Neuronal stem cell (in vitro differentiated cells): ENCODE measurements around the gene ZSWIM5.

Source experiments
- DNase-seq: peaks from one replicate; pipeline ENCODE4 v3.0.0-alpha.2; 2013; ENCODE audit warnings: low spot score
- H2AFZ ChIP-seq: one replicate; pipeline ENCODE4 v1.6.1; 2013; ENCODE audit warnings: mild to moderate bottlenecking, low read length, inconsistent platforms
- H2AK5ac ChIP-seq: 2 replicates; pipeline ENCODE4 v1.6.1; 2013; ENCODE audit warnings: low read depth, mild to moderate bottlenecking, inconsistent platforms, low read length, moderate library complexity, mixed read lengths
- H2BK120ac ChIP-seq: 2 replicates; pipeline ENCODE4 v1.6.1; 2013; ENCODE audit warnings: low read depth, mild to moderate bottlenecking, inconsistent platforms, low read length, moderate library complexity, mixed read lengths
- H2BK12ac ChIP-seq: one replicate; pipeline ENCODE4 v1.6.1; 2013; ENCODE audit warnings: low read length, inconsistent platforms
- H2BK15ac ChIP-seq: 2 replicates; pipeline ENCODE4 v1.6.1; 2013; ENCODE audit warnings: mild to moderate bottlenecking, low read length, inconsistent platforms, mixed read lengths
- H2BK5ac ChIP-seq: one replicate; pipeline ENCODE4 v1.6.1; 2013; ENCODE audit warnings: inconsistent platforms, mild to moderate bottlenecking, low read length, moderate library complexity
- H3K14ac ChIP-seq: one replicate; pipeline ENCODE4 v1.6.1; 2013; ENCODE audit warnings: low read length, inconsistent platforms
- H3K18ac ChIP-seq: 2 replicates; pipeline ENCODE4 v1.6.1; 2013; ENCODE audit warnings: low read length, inconsistent platforms
- H3K23ac ChIP-seq: 2 replicates; pipeline ENCODE4 v1.6.1; 2013; ENCODE audit warnings: low read depth, mild to moderate bottlenecking, mixed read lengths, low read length, inconsistent platforms; ENCODE audit not compliant: poor library complexity
- H3K27ac ChIP-seq: replicated peaks from 3 replicates; pipeline ENCODE4 v1.5.1; 2013; ENCODE audit warnings: low read length, inconsistent platforms
- H3K27me3 ChIP-seq, 3 experiments: 2 replicates each; pipeline ENCODE4 v1.6.1; 2013; ENCODE audit warnings: low read length in 3 of 3, mild to moderate bottlenecking in 2 of 3, inconsistent platforms in 1 of 3, low read depth in 1 of 3, mixed read lengths in 1 of 3, moderate library complexity in 1 of 3; ENCODE audit not compliant: control insufficient read depth in 3 of 3, insufficient read depth in 3 of 3
- H3K36me3 ChIP-seq, 2 donors: replicated peaks in 1 of 2; 2 replicates each; pipeline ENCODE4 v1.6.1; 2013; ENCODE audit warnings: low read length in 2 of 2; ENCODE audit not compliant: control insufficient read depth in 2 of 2, insufficient read depth in 2 of 2
- H3K4ac ChIP-seq: 2 replicates; pipeline ENCODE4 v1.6.1; 2013; ENCODE audit warnings: inconsistent platforms, mild to moderate bottlenecking, low read length, moderate library complexity
- H3K4me1 ChIP-seq, 2 donors: 1 replicate in 1 of 2; 2 replicates in 1 of 2; pipeline ENCODE4 v1.6.1; 2013; ENCODE audit warnings: low read length in 2 of 2, low read depth in 1 of 2; ENCODE audit not compliant: control insufficient read depth in 2 of 2, insufficient read depth in 1 of 2
- H3K4me2 ChIP-seq: one replicate; pipeline ENCODE4 v1.6.1; 2013; ENCODE audit warnings: mild to moderate bottlenecking, low read length, inconsistent platforms; ENCODE audit not compliant: insufficient read depth, poor library complexity, severe bottlenecking
- H3K4me3 ChIP-seq, 2 donors: 2 replicates each; pipeline ENCODE4 v1.5.1; 2013; ENCODE audit warnings: low read length in 2 of 2, mild to moderate bottlenecking in 2 of 2, inconsistent platforms in 1 of 2, moderate library complexity in 1 of 2
- H3K79me1 ChIP-seq: one replicate; pipeline ENCODE4 v1.6.1; 2013; ENCODE audit warnings: low read depth, mild to moderate bottlenecking, inconsistent platforms, low read length, moderate library complexity
- H3K9ac ChIP-seq: one replicate; pipeline ENCODE4 v1.6.1; 2013; ENCODE audit warnings: mild to moderate bottlenecking, low read depth, low read length, inconsistent platforms; ENCODE audit not compliant: poor library complexity
- H3K9me3 ChIP-seq, 2 donors: replicated peaks in 1 of 2; 2 replicates each; pipeline versions ENCODE3 to v1.6.1; 2013; ENCODE audit warnings: low read length in 2 of 2, mild to moderate bottlenecking in 2 of 2, inconsistent platforms in 1 of 2, low read depth in 1 of 2, mixed read lengths in 1 of 2, moderate library complexity in 1 of 2; ENCODE audit not compliant: control insufficient read depth in 2 of 2, insufficient read depth in 1 of 2
- H4K8ac ChIP-seq: one replicate; pipeline ENCODE4 v1.6.1; 2013; ENCODE audit warnings: low read depth, mild to moderate bottlenecking, inconsistent platforms, low read length, moderate library complexity
- H4K91ac ChIP-seq: one replicate; pipeline ENCODE4 v1.6.1; 2013; ENCODE audit warnings: low read length, low read depth, mild to moderate bottlenecking, inconsistent platforms; ENCODE audit not compliant: poor library complexity
- WGBS, 2 donors: extraction: QIAGEN DNeasy Blood & Tissue Kit; methylation state at CpG; one replicate each; pipeline ENCODE4 v1.1.7; 2013; ENCODE audit warnings: missing lambda C conversion rate in 2 of 2, mixed read lengths in 1 of 2; ENCODE audit not compliant: insufficient read length in 2 of 2, insufficient replicate concordance in 1 of 2; ENCODE audit errors: extremely low coverage in 2 of 2; 5-methylcytosine and 5-hydroxymethylcytosine counted together

The ZSWIM5 gene

DNA sequence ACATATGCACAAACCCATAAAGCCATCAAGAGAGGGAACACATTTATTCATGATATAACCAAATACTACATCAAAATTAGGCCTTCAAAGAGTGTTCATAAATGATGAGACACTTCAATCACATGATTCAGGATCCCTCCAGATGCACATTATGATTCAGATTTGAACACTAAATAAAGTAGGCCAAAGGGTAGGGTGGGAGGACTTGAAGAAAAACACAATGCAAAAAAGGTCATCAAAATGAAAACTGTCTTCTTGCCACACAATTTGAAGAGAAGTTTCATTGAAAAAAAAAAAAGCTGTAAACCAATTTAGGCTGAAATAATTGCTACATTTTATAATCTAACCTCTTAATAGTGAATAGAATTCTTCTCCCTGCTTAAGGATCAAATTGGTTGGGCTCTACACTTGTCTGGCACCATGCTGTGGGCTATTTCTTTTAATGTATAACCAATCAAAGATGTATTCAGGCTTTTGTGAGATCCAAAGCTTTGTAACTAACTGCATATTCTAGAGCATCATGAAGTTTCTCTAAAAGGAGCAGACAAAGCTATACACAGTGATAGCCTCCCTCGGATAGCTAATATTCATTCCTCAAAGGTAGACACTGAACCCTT lies 58.1 kb downstream of the ZSWIM5 start:
- no CpG with 5 or more reads among the region's 1 CpG for WGBS, 2 donors
- Histone ChIP-seq H3K36me3 (no peaks in the 10 kb centered on the region), H3K4me2 (no peak overlapping the region), H3K23ac (no peak overlapping the region), H4K91ac (no peak overlapping the region), H2BK120ac (no peak overlapping the region), H3K4me1 (no peaks in the 10 kb centered on the region), H4K8ac (no peak overlapping the region), H2AK5ac (no peak overlapping the region), H3K27me3 (no peaks in the 10 kb centered on the region), H2BK5ac (no peak overlapping the region), H3K9me3 (no peaks in the 10 kb centered on the region), H3K9ac (no peak overlapping the region), H3K4ac (no peak overlapping the region), H3K79me1 (no peaks in the 10 kb centered on the region), H2BK15ac (no peak overlapping the region), H3K4me3 (no peak overlapping the region), H3K18ac (no peak overlapping the region), H2BK12ac (no peak overlapping the region), H2AFZ (no peak overlapping the region), H3K14ac (no peak overlapping the region), H3K27ac (no peak overlapping the region)
- DNase-seq = no peak

DNA sequence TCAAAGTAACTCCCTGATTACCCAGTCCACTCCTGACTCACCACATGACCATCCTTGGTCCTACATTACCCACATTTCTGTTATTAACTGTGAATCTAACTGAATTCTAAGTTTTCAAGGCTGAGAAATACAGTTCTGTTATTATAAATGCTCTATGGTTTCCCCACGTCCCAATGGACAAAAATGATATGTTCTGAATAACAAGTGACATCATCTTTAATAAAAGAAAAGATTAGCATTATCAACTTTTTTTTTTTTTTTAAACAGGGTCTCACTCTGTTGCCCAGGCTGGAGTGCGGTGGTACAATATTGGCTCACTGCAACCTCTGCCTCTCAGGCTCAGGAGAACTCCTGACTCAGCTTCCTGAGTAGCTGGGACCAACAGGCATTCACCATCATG lies 59.6 kb downstream of the ZSWIM5 start:
- no peak overlapping the region for H4K91ac ChIP-seq
- no peak overlapping the region for H3K14ac ChIP-seq
- H3K36me3 ChIP-seq = no peaks in the 10 kb centered on the region
- no peak overlapping the region for H3K4me3 ChIP-seq
- H3K4me2 ChIP-seq = no peak overlapping the region
- no peaks in the 10 kb centered on the region for H3K9me3 ChIP-seq
- H3K27ac ChIP-seq = no peak overlapping the region
- no peaks in the 10 kb centered on the region for H3K27me3 ChIP-seq
- H2AK5ac ChIP-seq = no peak overlapping the region
- no peak overlapping the region for H2BK15ac ChIP-seq
- H2AFZ ChIP-seq = no peak overlapping the region
- no peaks in the 10 kb centered on the region for H3K4me1 ChIP-seq
- H3K9ac ChIP-seq = no peak overlapping the region
- no peak overlapping the region for H4K8ac ChIP-seq
- H3K79me1 ChIP-seq = no peaks in the 10 kb centered on the region
- no peak overlapping the region for H3K4ac ChIP-seq
- no peak overlapping the region for H3K23ac ChIP-seq
- WGBS, 2 donors = no CpG with 5 or more reads among the region's 2 CpGs
- no peak overlapping the region for H3K18ac ChIP-seq
- no peak overlapping the region for H2BK12ac ChIP-seq
- H2BK120ac ChIP-seq = no peak overlapping the region
- H2BK5ac ChIP-seq = no peak overlapping the region
- DNase-seq = no peak

GRCh38 chr1:45141247-45142003 lies 65.0 kb downstream of the ZSWIM5 start:
- Histone ChIP-seq H3K9ac (no peak overlapping the region), H2AK5ac (no peak overlapping the region), H3K4me3 (no peak overlapping the region), H3K79me1 (no peaks in the 10 kb centered on the region), H3K14ac (no peak overlapping the region), H2AFZ (no peak overlapping the region), H2BK5ac (no peak overlapping the region), H3K18ac (no peak overlapping the region), H4K8ac (no peak overlapping the region), H3K9me3 (no peaks in the 10 kb centered on the region), H3K4me2 (no peak overlapping the region), H2BK15ac (no peak overlapping the region), H3K4ac (no peak overlapping the region), H3K4me1 (no peaks in the 10 kb centered on the region), H2BK12ac (no peak overlapping the region), H4K91ac (no peak overlapping the region), H2BK120ac (no peak overlapping the region), H3K27me3 (no peaks in the 10 kb centered on the region), H3K36me3 (no peaks in the 10 kb centered on the region), H3K27ac (no peak overlapping the region), H3K23ac (no peak overlapping the region)
- no peak for DNase-seq
- no CpG with 5 or more reads among the region's 4 CpGs for WGBS, 2 donors

DNA sequence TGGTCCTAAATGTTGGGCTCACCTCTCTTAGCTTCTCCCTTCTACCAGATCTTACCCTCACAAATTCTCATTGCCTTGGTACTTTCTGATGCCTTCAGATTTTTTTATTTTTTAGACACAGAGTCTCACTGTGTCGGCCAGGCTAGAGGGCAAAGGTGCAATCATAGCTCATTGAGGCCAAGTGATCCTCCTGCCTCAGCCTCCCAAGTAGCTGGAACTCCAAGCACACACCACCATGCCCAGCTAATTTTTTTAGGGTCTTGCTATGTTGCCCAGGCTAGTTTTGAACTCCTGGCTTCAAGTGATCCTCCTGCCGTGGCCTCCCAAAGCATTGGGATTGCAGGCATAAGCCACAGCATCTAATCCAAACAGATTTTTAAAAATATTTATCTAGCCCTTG lies 69.4 kb downstream of the ZSWIM5 start:
- H3K14ac ChIP-seq = no peak overlapping the region

More for the DNA sequence above, 69.4 kb downstream of the ZSWIM5 start:
- H3K4me1 ChIP-seq = no peaks in the 10 kb centered on the region
- no peak overlapping the region for H2AK5ac ChIP-seq
- WGBS, 2 donors = no CpG with 5 or more reads among the region's 2 CpGs
- H2BK5ac ChIP-seq = no peak overlapping the region
- H3K23ac ChIP-seq = no peak overlapping the region
- no peak overlapping the region for H2BK120ac ChIP-seq
- H3K9me3 ChIP-seq = no peaks in the 10 kb centered on the region
- no peak overlapping the region for H2AFZ ChIP-seq
- H2BK15ac ChIP-seq = no peak overlapping the region
- no peak overlapping the region for H2BK12ac ChIP-seq
- no peak overlapping the region for H3K9ac ChIP-seq
- no peaks in the 10 kb centered on the region for H3K79me1 ChIP-seq
- no peak overlapping the region for H3K4me3 ChIP-seq
- no peak overlapping the region for H3K27ac ChIP-seq
- DNase-seq = no peak
- H3K27me3 ChIP-seq = no peaks in the 10 kb centered on the region
- H4K91ac ChIP-seq = no peak overlapping the region
- H4K8ac ChIP-seq = no peak overlapping the region
- no peak overlapping the region for H3K4me2 ChIP-seq
- H3K18ac ChIP-seq = no peak overlapping the region
- H3K4ac ChIP-seq = no peak overlapping the region
- H3K36me3 ChIP-seq = no peaks in the 10 kb centered on the region
